SK-N-SH treated with all-trans-retinoic acid at 6 μM for 48 hours (cell line): Measurements from ENCODE around the gene OXTR.

ENCODE experiments used
- ATAC-seq: fragments of 200-7000 bp; cut with Tn5 transposase; 3 replicates; pipeline ENCODE4 v1.9.1; 2020; ENCODE audit warnings: mild to moderate bottlenecking, moderate library complexity
- ARNTL ChIP-seq: fragments of 450-650 bp; formaldehyde crosslinking; IDR thresholded peaks from 2 replicates; pipeline ENCODE4 v1.5.0; 2020; ENCODE audit warnings: low read depth, mild to moderate bottlenecking, moderate library complexity, borderline replicate concordance
- BACH2 ChIP-seq: fragments of 250-450 bp; sonication (Bioruptor Pico); IDR thresholded peaks from 2 replicates; pipeline ENCODE4 v1.9.0; 2021; ENCODE audit warnings: mild to moderate bottlenecking, borderline replicate concordance
- CREB5 ChIP-seq: fragments of 250-450 bp; sonication (Bioruptor Pico); IDR thresholded peaks from 2 replicates; pipeline ENCODE4 v1.5.1; 2020; ENCODE audit warnings: low read depth, mild to moderate bottlenecking, moderate library complexity
- CSDC2 ChIP-seq: fragments of 250-450 bp; sonication (Bioruptor Pico); IDR thresholded peaks from 2 replicates; pipeline ENCODE4 v1.5.0; 2020; ENCODE audit warnings: mild to moderate bottlenecking, moderate library complexity
- CSRNP3 ChIP-seq: fragments of 250-450 bp; sonication (Bioruptor Pico); IDR thresholded peaks from 2 replicates; pipeline ENCODE4 v1.5.1; 2021; ENCODE audit warnings: mild to moderate bottlenecking, moderate library complexity
- ESRRG ChIP-seq: fragments of 250-450 bp; sonication (Bioruptor Pico); IDR thresholded peaks from 2 replicates; pipeline ENCODE4 v1.6.1; 2021; ENCODE audit warnings: mild to moderate bottlenecking
- ISL1 ChIP-seq: fragments of 250-450 bp; sonication (Bioruptor Pico); IDR thresholded peaks from 2 replicates; pipeline ENCODE4 v2.1.2; 2022; ENCODE audit warnings: mild to moderate bottlenecking, moderate library complexity
- OSR1 ChIP-seq: fragments of 250-450 bp; sonication (Bioruptor Pico); IDR thresholded peaks from 2 replicates; pipeline ENCODE4 v1.8.0; 2022; ENCODE audit warnings: moderate library complexity, mild to moderate bottlenecking, inconsistent platforms
- PPARA ChIP-seq: fragments of 250-450 bp; sonication (Bioruptor Pico); IDR thresholded peaks from 2 replicates; pipeline ENCODE4 v1.5.0; 2020; ENCODE audit warnings: mild to moderate bottlenecking, borderline replicate concordance
- RARB ChIP-seq: fragments of 250-450 bp; sonication (Bioruptor Pico); IDR thresholded peaks from 2 replicates; pipeline ENCODE4 v1.8.0; 2021; ENCODE audit warnings: mild to moderate bottlenecking, moderate library complexity
- SNAI2 ChIP-seq: fragments of 250-450 bp; sonication (Bioruptor Pico); IDR thresholded peaks from 2 replicates; pipeline ENCODE4 v1.5.0; 2020; ENCODE audit warnings: mild to moderate bottlenecking, moderate library complexity
- TCF4 ChIP-seq: fragments of 250-450 bp; sonication (Bioruptor Pico); IDR thresholded peaks from 2 replicates; pipeline ENCODE4 v1.8.0; 2021; ENCODE audit warnings: mild to moderate bottlenecking, moderate library complexity, borderline replicate concordance
- TOX ChIP-seq: fragments of 250-450 bp; sonication (Bioruptor Pico); IDR thresholded peaks from 2 replicates; pipeline ENCODE4 v1.8.0; 2021; ENCODE audit warnings: mild to moderate bottlenecking, moderate library complexity, borderline replicate concordance
- TSHZ2 ChIP-seq: fragments of 250-450 bp; sonication (Bioruptor Pico); IDR thresholded peaks from 2 replicates; pipeline ENCODE4 v1.5.0; 2020; ENCODE audit warnings: mild to moderate bottlenecking, moderate library complexity
- ZC3H10 ChIP-seq: fragments of 250-450 bp; sonication (Bioruptor Pico); IDR thresholded peaks from 2 replicates; pipeline ENCODE4 v1.5.1; 2021; ENCODE audit warnings: mild to moderate bottlenecking, moderate library complexity
- ZFP3 ChIP-seq: fragments of 250-450 bp; sonication (Bioruptor Pico); IDR thresholded peaks from 2 replicates; pipeline ENCODE4 v1.5.0; 2020; ENCODE audit warnings: mild to moderate bottlenecking, moderate library complexity
- ZFP30 ChIP-seq: fragments of 450-650 bp; formaldehyde crosslinking; IDR thresholded peaks from 2 replicates; pipeline ENCODE4 v1.5.0; 2022; ENCODE audit warnings: mild to moderate bottlenecking, moderate library complexity
- ZNF565 ChIP-seq: fragments of 450-650 bp; formaldehyde crosslinking; conservative IDR thresholded peaks from 2 replicates; pipeline ENCODE4 v1.5.0; 2020; ENCODE audit warnings: low read depth, mild to moderate bottlenecking, moderate library complexity
- ZNF70 ChIP-seq: fragments of 450-650 bp; formaldehyde crosslinking; IDR thresholded peaks from 2 replicates; pipeline ENCODE4 v1.5.0; 2020; ENCODE audit warnings: mild to moderate bottlenecking, moderate library complexity
- ZNF8 ChIP-seq: fragments of 450-650 bp; formaldehyde crosslinking; IDR thresholded peaks from 2 replicates; pipeline ENCODE4 v1.5.0; 2020; ENCODE audit warnings: mild to moderate bottlenecking, moderate library complexity
- TF ChIP-seq, protein P1 (sequence below): fragments of 250-450 bp; sonication (Bioruptor Pico); IDR thresholded peaks from 2 replicates; pipeline ENCODE4 v1.8.0; 2021; ENCODE audit warnings: low read depth, mild to moderate bottlenecking, moderate library complexity, borderline replicate concordance
- TF ChIP-seq, protein P2 (sequence below): fragments of 250-450 bp; sonication (Bioruptor Pico); IDR thresholded peaks from 2 replicates; pipeline ENCODE4 v1.8.0; 2020; ENCODE audit warnings: mild to moderate bottlenecking, moderate library complexity, borderline replicate concordance

Gene OXTR

GRCh38 chr3:8769088-8769822 is at the start of gene OXTR:
Gene OXTR, minus strand, starts transcription at chr3:8769613. Its CDS starts 1,426 bp downstream, at chr3:8768187.
- TF ChIP-seq PPARA (CRISPR knock-in tag) (no peak), ZC3H10 (no peak), TSHZ2 (CRISPR knock-in tag) (no peak), OSR1 (no peak), ZNF8 (CRISPR knock-in tag) (no peak), ZNF565 (CRISPR knock-in tag) (no peak), SNAI2 (no peak), TCF4 (CRISPR knock-in tag) (no peak), ZFP3 (CRISPR knock-in tag) (no peak), CSDC2 (CRISPR knock-in tag) (no peak), CSRNP3 (no peak), CREB5 (CRISPR knock-in tag) (no peak), ESRRG (CRISPR knock-in tag) (no peak), BACH2 (CRISPR knock-in tag) (no peak), ZFP30 (CRISPR knock-in tag) (no peak)
- TF ChIP-seq, protein P1, sequence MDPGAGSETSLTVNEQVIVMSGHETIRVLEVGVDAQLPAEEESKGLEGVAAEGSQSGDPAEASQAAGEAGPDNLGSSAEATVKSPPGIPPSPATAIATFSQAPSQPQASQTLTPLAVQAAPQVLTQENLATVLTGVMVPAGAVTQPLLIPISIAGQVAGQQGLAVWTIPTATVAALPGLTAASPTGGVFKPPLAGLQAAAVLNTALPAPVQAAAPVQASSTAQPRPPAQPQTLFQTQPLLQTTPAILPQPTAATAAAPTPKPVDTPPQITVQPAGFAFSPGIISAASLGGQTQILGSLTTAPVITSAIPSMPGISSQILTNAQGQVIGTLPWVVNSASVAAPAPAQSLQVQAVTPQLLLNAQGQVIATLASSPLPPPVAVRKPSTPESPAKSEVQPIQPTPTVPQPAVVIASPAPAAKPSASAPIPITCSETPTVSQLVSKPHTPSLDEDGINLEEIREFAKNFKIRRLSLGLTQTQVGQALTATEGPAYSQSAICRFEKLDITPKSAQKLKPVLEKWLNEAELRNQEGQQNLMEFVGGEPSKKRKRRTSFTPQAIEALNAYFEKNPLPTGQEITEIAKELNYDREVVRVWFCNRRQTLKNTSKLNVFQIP (CRISPR knock-in tag): no peak
- TF ChIP-seq, protein P2, sequence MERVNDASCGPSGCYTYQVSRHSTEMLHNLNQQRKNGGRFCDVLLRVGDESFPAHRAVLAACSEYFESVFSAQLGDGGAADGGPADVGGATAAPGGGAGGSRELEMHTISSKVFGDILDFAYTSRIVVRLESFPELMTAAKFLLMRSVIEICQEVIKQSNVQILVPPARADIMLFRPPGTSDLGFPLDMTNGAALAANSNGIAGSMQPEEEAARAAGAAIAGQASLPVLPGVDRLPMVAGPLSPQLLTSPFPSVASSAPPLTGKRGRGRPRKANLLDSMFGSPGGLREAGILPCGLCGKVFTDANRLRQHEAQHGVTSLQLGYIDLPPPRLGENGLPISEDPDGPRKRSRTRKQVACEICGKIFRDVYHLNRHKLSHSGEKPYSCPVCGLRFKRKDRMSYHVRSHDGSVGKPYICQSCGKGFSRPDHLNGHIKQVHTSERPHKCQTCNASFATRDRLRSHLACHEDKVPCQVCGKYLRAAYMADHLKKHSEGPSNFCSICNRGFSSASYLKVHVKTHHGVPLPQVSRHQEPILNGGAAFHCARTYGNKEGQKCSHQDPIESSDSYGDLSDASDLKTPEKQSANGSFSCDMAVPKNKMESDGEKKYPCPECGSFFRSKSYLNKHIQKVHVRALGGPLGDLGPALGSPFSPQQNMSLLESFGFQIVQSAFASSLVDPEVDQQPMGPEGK (CRISPR knock-in tag): no peak
- peak; percentile 99 for ATAC-seq

DNA sequence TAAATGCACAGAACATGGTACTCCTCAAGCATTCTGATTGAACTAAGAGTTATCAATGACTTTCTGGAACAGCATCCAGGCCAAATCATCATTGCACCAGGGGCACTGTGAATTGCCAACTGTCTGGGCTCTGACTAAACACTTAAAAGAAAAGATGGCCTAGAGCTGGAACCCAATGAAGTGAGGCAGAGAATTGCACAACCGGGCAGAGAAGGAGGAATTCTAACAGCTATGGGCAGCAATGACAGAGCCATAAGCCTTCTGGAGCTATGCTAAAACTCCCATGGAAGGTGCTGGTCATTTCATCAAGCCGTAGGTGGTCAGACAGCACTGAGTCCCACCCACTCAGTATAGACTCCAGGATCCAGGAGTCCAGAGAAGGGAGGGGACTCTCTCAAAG is 48.1 kb upstream of the OXTR start:
- ATAC-seq: no peak
- TF ChIP-seq ZFP30 (CRISPR knock-in tag) (no peak), CSDC2 (CRISPR knock-in tag) (no peak), OSR1 (no peak), ZNF70 (CRISPR knock-in tag) (no peak), CREB5 (CRISPR knock-in tag) (no peak), TOX (CRISPR knock-in tag) (no peak), CSRNP3 (no peak), RARB (CRISPR knock-in tag) (no peak), ARNTL (CRISPR knock-in tag) (no peak), ZNF8 (CRISPR knock-in tag) (no peak), ISL1 (no peak)
- TF ChIP-seq, protein P2 (CRISPR knock-in tag): no peak
- TF ChIP-seq, protein P1 (CRISPR knock-in tag): no peak
- TF ChIP-seq, all 23 proteins: peak for 0
